SK-MEL-5 (cell line): ENCODE data around the gene LYVE1. TPM values are rescaled to one million over a fixed set of nuclear protein-coding genes. Genes with fewer than 3 reads are reported as not detected.

Experiments
- DNase-seq: peaks from one replicate; pipeline ENCODE4 v3.0.0-alpha.2; 2016; ENCODE audit warnings: low read depth, low spot score
- in situ Hi-C: cut with HindIII; loops from 2 replicates; pipeline ENCODE4 v1.10.0; 2016; ENCODE audit warnings: low sequenced_read_pairs, high pct_unique_total_duplicates, low pct_unique_long_range_greater_than_20kb
- total RNA-seq: library from RNA; depleted of rRNA; stranded (reverse); fragments of >200 nt; shearing (Covaris generic); gene quantifications from 2 replicates; pipeline ENCODE4 v1.2.3, GENCODE V29; 2014; rRNA removed

The LYVE1 gene
- total RNA-seq, 1 experiment from 2014 or later: not detected

GRCh38 chr11:10514709-10515108 is 53.8 kb downstream of the LYVE1 start:
- in situ Hi-C loops: no loop called here
- DNase-seq: no peak

- DNase-seq: peak; percentile 18
- in situ Hi-C loops: no loop called here
Measured at GRCh38 chr11:10514202-10514601, 54.3 kb downstream of the LYVE1 start.

DNA sequence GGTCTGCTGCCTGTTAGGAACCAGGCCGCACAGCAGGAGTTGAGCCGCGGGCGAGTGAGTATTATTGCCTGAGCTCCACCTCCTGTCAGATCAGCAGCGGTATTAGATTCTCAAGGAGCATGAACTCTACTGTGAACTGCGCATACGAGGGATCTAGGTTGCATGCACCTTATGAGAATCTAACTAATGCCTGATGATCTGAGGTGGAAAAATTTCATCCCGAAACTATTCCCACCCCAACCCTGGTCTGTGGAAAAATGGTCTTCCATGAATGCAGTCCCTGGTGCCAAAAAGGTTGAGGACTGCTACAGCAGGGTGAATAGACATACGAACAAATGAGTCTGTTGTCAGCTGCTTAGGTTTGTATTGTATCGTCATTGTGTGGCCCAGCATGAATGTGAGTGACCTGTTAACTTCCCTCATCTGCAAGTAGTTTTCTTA is 57.3 kb downstream of the LYVE1 start:
- in situ Hi-C loops: no loop called here
- DNase-seq: no peak

Other genes starting within 250 kb of the LYVE1 start
- 1.4 and 1.8 TPM in 2 replicates for gene AMPD3, start 113.4 kb downstream of the LYVE1 start, total RNA-seq
- gene RNF141, start 27.5 kb downstream of the LYVE1 start, total RNA-seq: 28.7 and 31.7 TPM in 2 replicates
- gene IRAG1, start 125.1 kb upstream of the LYVE1 start, total RNA-seq: 0.08 and 0.21 TPM in 2 replicates
- 19.3 and 21.4 TPM in 2 replicates for gene CTR9, start 182.6 kb upstream of the LYVE1 start, total RNA-seq
- gene EIF4G2, start 240.3 kb upstream of the LYVE1 start, total RNA-seq: 934 and 959 TPM in 2 replicates